Memory B cell (primary cell): ENCODE results near the gene SCUBE2.
A peak's percentile ranks its signal among the peaks of the same experiment; 100 is the strongest.
"Not testable (repeated sequence)": the region's sequence is repeated elsewhere in the genome, so short reads cannot be mapped to it uniquely, and the experiment has no call there.

Experiments
- ATAC-seq: fragments of 150-1000 bp; cut with Tn5 transposase; 2 replicates; pipeline ENCODE4 v1.10.0; 2021; ENCODE audit warnings: low read depth, mild to moderate bottlenecking, moderate library complexity
- DNase-seq, 2 donors: peaks; one replicate each; pipeline ENCODE4 v3.0.0; 2022; ENCODE audit warnings: low spot score in 2 of 2
- H3K27ac Mint-ChIP-seq: one replicate; pipeline ENCODE4 v1.8.0; 2022; ENCODE audit warnings: mild to moderate bottlenecking, moderate library complexity, mixed read lengths
- H3K27me3 Mint-ChIP-seq: one replicate; pipeline ENCODE4 v1.8.0; 2022; ENCODE audit warnings: mixed read lengths
- H3K36me3 Mint-ChIP-seq: one replicate; pipeline ENCODE4 v1.8.0; 2022; ENCODE audit warnings: mild to moderate bottlenecking, mixed read lengths
- H3K4me1 Mint-ChIP-seq: one replicate; pipeline ENCODE4 v1.8.0; 2022; ENCODE audit warnings: mixed read lengths
- H3K4me3 Mint-ChIP-seq: one replicate; pipeline ENCODE4 v1.8.0; 2022; ENCODE audit warnings: mild to moderate bottlenecking, moderate library complexity, mixed read lengths
- H3K9me3 Mint-ChIP-seq: one replicate; pipeline ENCODE4 v1.8.0; 2022; ENCODE audit warnings: mixed read lengths

The SCUBE2 gene

GRCh38 chr11:9037046-9037780 is 54.2 kb downstream of the SCUBE2 start:
- Mint-ChIP-seq H3K9me3 (no peaks in the 10 kb centered on the region), H3K27me3 (peaks cover 8% of the 10 kb centered on the region), H3K4me3 (no peak overlapping the region), H3K27ac (no peak overlapping the region), H3K4me1 (peaks cover 4% of the 10 kb centered on the region), H3K36me3 (no peaks in the 10 kb centered on the region)
- DNase-seq = no peak
- no peak for ATAC-seq

GRCh38 chr11:9030601-9031000 is 60.8 kb downstream of the SCUBE2 start:
- no peak for DNase-seq
- H3K4me3 Mint-ChIP-seq = no peak overlapping the region
- no peaks in the 10 kb centered on the region for H3K4me1 Mint-ChIP-seq
- ATAC-seq = no peak
- no peaks in the 10 kb centered on the region for H3K9me3 Mint-ChIP-seq
- no peaks in the 10 kb centered on the region for H3K36me3 Mint-ChIP-seq
- H3K27me3 Mint-ChIP-seq = peaks cover 3% of the 10 kb centered on the region
- no peak overlapping the region for H3K27ac Mint-ChIP-seq

GRCh38 chr11:9029422-9029821 is 62.0 kb downstream of the SCUBE2 start:
- no peak for DNase-seq
- H3K9me3 Mint-ChIP-seq = no peaks in the 10 kb centered on the region

DNA sequence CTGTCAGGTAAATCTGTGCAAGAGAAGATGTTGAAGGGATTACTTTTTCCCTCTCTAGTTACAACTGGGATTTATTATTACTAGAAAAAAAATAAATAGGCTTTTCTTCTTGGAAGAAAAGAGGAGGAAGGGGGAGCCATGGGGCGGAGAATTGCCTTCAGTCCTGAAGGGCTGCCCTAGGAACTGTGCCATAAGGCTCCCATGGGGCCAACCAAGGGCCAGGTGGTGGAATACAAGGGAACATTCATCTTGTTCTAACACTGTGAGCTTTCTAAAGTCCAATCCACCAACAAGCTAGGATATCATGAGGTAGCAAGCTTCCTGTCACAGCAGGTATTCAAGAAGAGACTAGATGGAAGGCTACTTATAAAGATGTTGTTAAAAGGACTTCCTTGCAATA is 62.8 kb downstream of the SCUBE2 start:
- Mint-ChIP-seq H3K9me3 (no peaks in the 10 kb centered on the region), H3K27ac (no peak overlapping the region), H3K4me1 (no peaks in the 10 kb centered on the region), H3K27me3 (peaks cover 6% of the 10 kb centered on the region), H3K4me3 (no peak overlapping the region), H3K36me3 (no peaks in the 10 kb centered on the region)
- ATAC-seq = no peak
- DNase-seq = no peak

More at GRCh38 chr11:9029422-9029821, 62.0 kb downstream of the SCUBE2 start:
- H3K4me3 Mint-ChIP-seq = no peak overlapping the region
- H3K27ac Mint-ChIP-seq = no peak overlapping the region
- H3K27me3 Mint-ChIP-seq = peaks cover 6% of the 10 kb centered on the region
- no peaks in the 10 kb centered on the region for H3K4me1 Mint-ChIP-seq
- no peak for ATAC-seq
- H3K36me3 Mint-ChIP-seq = no peaks in the 10 kb centered on the region

- Mint-ChIP-seq H3K4me3 (no peak overlapping the region), H3K36me3 (no peaks in the 10 kb centered on the region), H3K4me1 (no peaks in the 10 kb centered on the region), H3K27me3 (peaks cover 8% of the 10 kb centered on the region), H3K27ac (no peak overlapping the region), H3K9me3 (no peaks in the 10 kb centered on the region)
- no peak for DNase-seq
- ATAC-seq = no peak
Observed at GRCh38 chr11:9025101-9025850, 66.1 kb downstream of the SCUBE2 start.

GRCh38 chr11:9022961-9023680 is 68.3 kb downstream of the SCUBE2 start:
- ATAC-seq (no peak), DNase-seq (no peak)
- Mint-ChIP-seq H3K36me3 (no peaks in the 10 kb centered on the region), H3K27me3 (peaks cover 6% of the 10 kb centered on the region), H3K4me3 (no peak overlapping the region), H3K9me3 (no peaks in the 10 kb centered on the region), H3K27ac (no peak overlapping the region), H3K4me1 (no peaks in the 10 kb centered on the region)

GRCh38 chr11:9020916-9021315 is 70.5 kb downstream of the SCUBE2 start:
- no peak overlapping the region for H3K27ac Mint-ChIP-seq
- no peaks in the 10 kb centered on the region for H3K4me1 Mint-ChIP-seq
- DNase-seq (no peak), ATAC-seq (no peak)
- no peaks in the 10 kb centered on the region for H3K36me3 Mint-ChIP-seq
- H3K27me3 Mint-ChIP-seq = peaks cover 6% of the 10 kb centered on the region
- H3K4me3 Mint-ChIP-seq = no peak overlapping the region
- no peaks in the 10 kb centered on the region for H3K9me3 Mint-ChIP-seq

DNA sequence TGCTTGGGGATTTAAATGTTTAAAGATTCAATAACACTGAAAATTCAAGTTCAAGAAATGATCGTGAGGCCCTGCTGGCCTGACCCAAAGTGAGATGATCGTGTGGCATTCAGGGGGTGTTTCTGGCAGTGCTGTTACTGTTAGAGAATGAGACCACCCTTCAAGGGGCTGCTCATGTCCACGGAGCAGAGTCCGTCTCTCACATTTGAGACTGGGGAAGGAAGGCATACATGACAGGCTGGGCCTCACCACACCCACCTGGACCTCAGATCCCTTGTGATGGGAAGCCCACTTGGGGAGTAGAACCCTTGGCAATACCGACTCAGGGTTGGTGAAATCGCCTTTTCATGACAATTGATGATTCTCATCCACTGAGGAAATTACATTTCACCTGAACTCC is 71.5 kb downstream of the SCUBE2 start:
- ATAC-seq = no peak

GRCh38 chr11:9017773-9018172 is 73.6 kb downstream of the SCUBE2 start:
- no peaks in the 10 kb centered on the region for H3K36me3 Mint-ChIP-seq
- peaks cover 10% of the 10 kb centered on the region for H3K27me3 Mint-ChIP-seq
- H3K4me1 Mint-ChIP-seq = no peaks in the 10 kb centered on the region
- DNase-seq (no peak), ATAC-seq (no peak)
- H3K4me3 Mint-ChIP-seq = no peak overlapping the region
- H3K9me3 Mint-ChIP-seq = peaks cover 4% of the 10 kb centered on the region
- no peak overlapping the region for H3K27ac Mint-ChIP-seq

More for the DNA sequence above, 71.5 kb downstream of the SCUBE2 start:
- no peaks in the 10 kb centered on the region for H3K36me3 Mint-ChIP-seq
- no peak for DNase-seq
- H3K27me3 Mint-ChIP-seq = peaks cover 7% of the 10 kb centered on the region
- H3K27ac Mint-ChIP-seq = no peak overlapping the region
- no peaks in the 10 kb centered on the region for H3K9me3 Mint-ChIP-seq
- H3K4me1 Mint-ChIP-seq = no peaks in the 10 kb centered on the region
- H3K4me3 Mint-ChIP-seq = no peak overlapping the region

DNA sequence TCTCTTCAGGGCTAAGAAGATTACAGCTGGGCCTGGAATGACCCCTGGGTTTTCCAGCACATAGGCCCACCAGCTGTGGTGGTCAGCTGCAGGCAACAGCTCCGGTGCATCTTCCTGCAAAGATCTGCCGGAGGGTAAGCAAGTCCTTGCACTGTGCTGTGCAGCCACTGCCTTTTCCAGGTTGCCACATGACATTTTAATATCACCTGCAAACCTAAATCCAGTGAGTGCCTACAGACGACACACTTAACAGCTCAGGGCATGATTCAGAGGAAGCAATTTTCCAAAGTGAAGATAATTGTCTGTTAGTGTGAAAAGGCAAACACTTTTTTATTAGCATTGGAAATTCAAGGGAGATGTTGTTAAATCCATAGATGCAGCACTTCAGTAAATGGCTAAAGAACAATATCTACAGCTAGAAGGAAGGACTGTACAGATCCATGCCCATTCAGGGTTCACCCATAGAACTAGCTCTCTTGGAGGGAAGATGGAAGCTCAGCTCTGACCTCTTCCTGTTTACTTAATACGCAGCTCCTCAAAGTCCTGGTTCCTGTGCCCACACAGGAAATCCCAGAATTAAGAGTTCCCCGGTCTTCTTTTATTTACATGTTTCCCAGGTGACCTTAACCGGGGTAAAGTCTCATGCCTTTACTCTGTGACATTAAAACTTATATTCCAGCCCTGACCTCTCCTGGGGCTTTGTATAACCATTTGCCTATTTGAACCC is 74.3 kb downstream of the SCUBE2 start:
- H3K27ac Mint-ChIP-seq = no peak overlapping the region
- H3K27me3 Mint-ChIP-seq = peaks cover 8% of the 10 kb centered on the region
- no peaks in the 10 kb centered on the region for H3K36me3 Mint-ChIP-seq
- no peak for ATAC-seq
- H3K4me3 Mint-ChIP-seq = no peak overlapping the region
- H3K4me1 Mint-ChIP-seq = no peaks in the 10 kb centered on the region
- H3K9me3 Mint-ChIP-seq = peaks cover 4% of the 10 kb centered on the region
- DNase-seq = no peak

DNA sequence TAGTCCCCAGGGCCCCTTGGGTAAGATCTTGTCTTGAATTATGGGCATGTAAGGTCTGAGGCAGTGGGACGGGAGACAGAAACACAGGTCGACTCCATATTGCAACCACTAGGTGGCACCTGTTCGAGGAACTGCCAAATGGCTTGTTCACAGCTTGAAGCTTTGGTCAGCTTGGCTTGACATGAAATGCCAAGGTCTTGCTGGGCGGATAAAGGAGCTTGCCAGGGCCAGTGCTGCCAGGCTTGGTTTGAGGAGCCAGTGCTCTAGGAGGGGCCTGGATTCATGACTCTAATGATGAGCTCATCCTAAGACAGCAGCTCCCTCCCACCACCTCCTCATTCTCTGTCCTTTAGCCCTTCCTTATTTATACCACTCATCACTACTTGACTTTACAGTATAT is 75.7 kb downstream of the SCUBE2 start:
- ATAC-seq = peak; percentile 77
- H3K36me3 Mint-ChIP-seq = no peaks in the 10 kb centered on the region

DNA sequence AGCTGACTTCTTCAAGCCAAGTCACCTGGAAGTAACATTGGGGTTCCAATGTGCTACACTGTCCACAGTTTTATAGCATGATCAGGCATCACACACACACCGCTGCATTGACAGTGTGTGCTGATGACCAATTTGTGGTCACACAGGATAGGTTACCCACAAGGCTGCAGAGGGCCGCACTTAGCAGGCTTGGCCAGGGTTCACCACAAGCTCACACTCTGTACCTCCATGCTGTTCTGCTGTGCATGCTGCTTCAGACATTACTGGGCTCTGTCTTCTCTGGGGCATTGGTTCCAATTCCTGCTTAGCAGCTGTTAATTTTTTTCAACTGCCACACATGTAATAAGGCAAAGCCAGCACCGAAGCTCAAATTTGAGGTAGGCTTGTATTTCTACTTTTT is 76.6 kb downstream of the SCUBE2 start:
- no peak for DNase-seq
- peaks cover 9% of the 10 kb centered on the region for H3K27me3 Mint-ChIP-seq
- H3K27ac Mint-ChIP-seq = no peak overlapping the region
- no peaks in the 10 kb centered on the region for H3K4me1 Mint-ChIP-seq
- H3K9me3 Mint-ChIP-seq = peaks cover 4% of the 10 kb centered on the region
- no peak for ATAC-seq
- H3K4me3 Mint-ChIP-seq = no peak overlapping the region
- H3K36me3 Mint-ChIP-seq = no peaks in the 10 kb centered on the region

More for the DNA sequence above, 75.7 kb downstream of the SCUBE2 start:
- H3K4me3 Mint-ChIP-seq = no peak overlapping the region
- peak; percentile 38 to 42 for DNase-seq
- no peak overlapping the region for H3K27ac Mint-ChIP-seq
- peaks cover 4% of the 10 kb centered on the region for H3K9me3 Mint-ChIP-seq
- no peaks in the 10 kb centered on the region for H3K4me1 Mint-ChIP-seq
- peaks cover 8% of the 10 kb centered on the region for H3K27me3 Mint-ChIP-seq

GRCh38 chr11:9013373-9013772 is 78.0 kb downstream of the SCUBE2 start:
- DNase-seq (no peak), ATAC-seq (no peak)
- no peak overlapping the region for H3K4me3 Mint-ChIP-seq
- H3K36me3 Mint-ChIP-seq = no peaks in the 10 kb centered on the region
- H3K9me3 Mint-ChIP-seq = peaks cover 4% of the 10 kb centered on the region
- H3K4me1 Mint-ChIP-seq = no peaks in the 10 kb centered on the region
- H3K27me3 Mint-ChIP-seq = peaks cover 10% of the 10 kb centered on the region
- no peak overlapping the region for H3K27ac Mint-ChIP-seq

DNA sequence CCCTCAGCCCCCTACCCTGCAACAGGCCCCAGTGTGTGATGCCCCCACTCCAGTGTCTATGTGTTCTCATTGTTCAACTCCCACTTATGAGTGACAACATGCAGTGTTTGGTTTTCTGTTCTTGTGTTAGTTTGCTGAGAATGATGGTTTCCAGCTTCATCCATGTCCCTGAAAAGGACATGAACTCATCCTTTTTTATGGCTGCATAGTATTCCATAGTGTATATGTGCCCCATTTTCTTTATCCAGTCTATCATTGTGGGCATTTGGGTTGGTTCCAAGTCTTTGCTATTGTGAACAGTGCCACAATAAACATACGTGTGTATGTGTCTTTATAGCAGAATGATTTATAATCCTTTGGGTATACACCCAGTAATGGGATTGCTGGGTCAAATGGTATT is 81.9 kb downstream of the SCUBE2 start:
- H3K4me1 Mint-ChIP-seq, H3K4me3 Mint-ChIP-seq, DNase-seq, ATAC-seq, H3K9me3 Mint-ChIP-seq, H3K36me3 Mint-ChIP-seq, H3K27ac Mint-ChIP-seq: not testable (repeated sequence)
- peaks cover 18% of the 10 kb centered on the region for H3K27me3 Mint-ChIP-seq
